SIG-M5 (cell line): Measurements from ENCODE around the gene ELAVL1.

Experiments used
- DNase-seq: peaks from one replicate; lab custom pipeline; 2025; lab: John Stamatoyannopoulos, UW

Gene ELAVL1

DNA sequence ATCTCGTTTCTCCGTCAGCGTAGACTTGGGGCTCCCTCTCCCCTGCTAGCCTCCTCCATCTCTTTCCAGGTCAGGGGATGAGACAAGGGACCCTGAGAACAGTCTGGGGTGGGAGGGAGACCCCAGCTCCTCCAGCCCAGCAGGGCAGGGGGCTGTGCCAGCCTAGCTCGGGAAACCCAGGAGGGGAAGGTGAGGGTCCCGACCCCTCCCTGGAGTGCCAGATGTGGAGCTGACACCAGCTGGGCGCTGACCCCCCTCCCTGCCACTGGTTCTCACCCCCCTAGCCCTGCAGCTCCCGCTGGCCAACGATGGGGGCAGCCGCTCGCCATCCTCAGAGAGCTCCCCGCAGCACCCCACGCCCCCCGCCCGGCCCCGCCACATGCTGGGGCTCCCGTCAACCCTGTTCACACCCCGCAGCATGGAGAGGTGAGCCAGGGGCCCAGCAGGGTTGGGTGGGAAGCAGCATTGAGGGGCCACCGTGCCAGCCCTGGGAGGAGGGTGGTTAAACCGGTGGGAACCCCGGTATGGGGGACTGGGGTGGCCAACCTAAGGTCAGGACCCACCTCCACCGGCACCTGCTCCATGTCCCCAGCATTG is 95.9 kb downstream of the ELAVL1 start:
- no peak for DNase-seq

DNA sequence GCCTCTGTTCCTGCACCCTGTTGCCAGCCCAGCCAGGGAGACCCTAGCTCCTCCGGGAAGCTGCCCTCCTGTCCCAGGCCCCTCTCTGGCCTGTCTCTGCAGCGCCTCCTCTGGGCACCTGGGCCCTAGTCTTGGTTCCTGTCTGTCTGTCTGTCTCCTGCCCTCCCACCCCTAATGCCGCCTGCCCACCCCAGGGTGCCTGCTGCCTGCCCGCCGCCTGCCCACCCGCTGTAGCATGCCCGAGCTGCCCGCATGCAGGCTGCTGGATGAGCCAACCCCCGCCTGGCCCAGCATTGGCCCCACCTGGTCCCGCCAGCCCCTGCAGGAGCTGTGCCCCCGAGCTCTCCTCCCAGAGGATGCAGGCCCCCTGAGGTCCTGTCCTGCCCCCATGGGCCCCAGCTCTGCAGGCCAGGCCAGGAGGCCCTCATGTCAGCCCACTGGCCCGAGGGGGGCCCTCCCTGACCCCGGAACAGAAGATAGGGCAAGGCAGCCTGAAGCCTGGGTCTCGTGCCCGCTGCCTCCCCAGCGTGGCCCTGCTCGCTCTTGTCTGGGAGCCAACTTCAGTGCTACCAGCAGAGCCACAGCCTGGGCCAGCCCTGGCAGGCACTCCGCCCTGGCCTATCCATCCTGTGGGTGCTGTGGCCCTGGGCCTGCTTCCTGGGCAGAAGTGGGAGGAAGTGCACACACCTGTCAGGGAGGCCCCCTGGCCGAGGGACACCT is 96.5 kb downstream of the ELAVL1 start:
- DNase-seq: no peak
